ENCODE measurements around the gene AMFR. TPM values are rescaled to one million over a fixed set of nuclear protein-coding genes. Genes with fewer than 3 reads are reported as not detected.

Gene AMFR
- total RNA-seq, 4 donors from 2014 or later, result 172 to 216 (median 194) TPM

DNA sequence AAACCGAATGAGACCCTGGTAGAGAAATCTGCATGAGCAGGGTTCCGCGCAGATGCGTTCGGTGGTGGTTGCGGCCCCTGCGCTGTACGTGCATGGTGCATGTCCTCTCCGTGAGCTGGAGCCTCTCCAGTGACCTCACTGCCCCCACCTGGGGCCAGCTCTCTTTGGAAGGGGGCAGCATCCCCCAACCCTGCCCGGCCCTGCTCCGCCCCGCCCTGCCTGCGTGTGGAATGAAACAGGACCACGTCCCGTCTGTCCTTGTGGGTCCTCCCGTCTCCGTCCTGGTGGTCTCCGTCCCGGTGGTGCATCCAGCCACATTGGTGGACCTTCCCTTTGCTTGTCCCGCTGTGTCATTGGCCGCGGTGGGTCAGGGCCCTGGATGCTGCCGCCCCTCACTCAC lies 84.9 kb downstream of the AMFR start:
- Histone ChIP-seq H3K27ac (no peak overlapping the region), H3K4me1 (no peaks in the 10 kb centered on the region), H3K9me3 (no peaks in the 10 kb centered on the region), H3K27me3 (no peaks in the 10 kb centered on the region), H3K36me3 (peaks cover 0 to 55% of the 10 kb centered on the region in 2 donors), H3K4me3 (no peak overlapping the region)
- TF ChIP-seq EP300 (IDR thresholded peaks at IDR 0.05), result no peak
- no peak for TF ChIP-seq POLR2AphosphoS5 (IDR thresholded peaks at IDR 0.05)
- no peak for TF ChIP-seq POLR2A (IDR thresholded peaks at IDR 0.05)
- TF ChIP-seq CTCF (IDR thresholded peaks at IDR 0.05), result no peak
- ATAC-seq, result no peak
- WGBS, 2 donors (ENCODE audit: low coverage in 1 of 2), result 92 to 100% methylated on average over 1 to 5 of the region's 23 CpGs

DNA sequence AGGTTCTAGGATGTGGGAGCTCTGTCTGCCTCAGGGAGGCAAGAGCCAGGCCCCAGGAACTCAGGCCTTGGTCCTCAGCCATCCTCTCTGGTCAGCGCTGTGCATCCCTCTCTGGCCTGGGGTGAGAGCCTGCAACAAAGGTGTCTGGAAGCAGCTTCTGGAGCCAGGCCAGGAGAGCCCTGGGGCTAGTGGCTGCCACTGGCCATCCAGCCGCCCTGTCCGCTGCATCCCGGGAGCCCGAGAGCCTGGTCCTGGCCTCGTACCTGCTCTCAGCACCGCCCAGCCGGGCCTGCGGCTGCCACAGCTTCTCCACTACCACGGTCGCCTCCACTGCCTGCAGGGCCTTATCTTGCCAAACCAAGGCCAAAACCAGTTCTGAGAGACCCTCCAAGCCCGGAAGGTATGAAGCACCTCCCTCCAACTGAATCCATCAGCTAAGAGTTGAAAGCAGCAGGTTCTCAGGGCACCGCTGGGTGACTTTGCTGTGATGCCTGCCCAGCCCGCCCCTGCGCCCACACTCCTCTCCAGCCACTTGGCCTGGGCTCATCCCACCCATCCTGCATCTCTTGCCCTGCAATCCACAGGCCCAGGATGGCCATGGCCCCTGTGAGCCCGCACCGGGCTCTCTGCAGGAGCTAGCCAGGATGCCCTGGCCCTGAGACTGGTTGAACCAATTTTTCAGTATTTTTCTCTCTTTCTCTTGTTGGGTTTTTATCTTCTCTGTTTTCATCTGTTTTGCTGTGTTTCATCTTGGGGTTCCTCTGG lies 85.7 kb downstream of the AMFR start:
- Histone ChIP-seq H3K9me3 (no peaks in the 10 kb centered on the region), H3K27me3 (no peaks in the 10 kb centered on the region), H3K27ac (no peak overlapping the region), H3K36me3 (peaks cover 0 to 55% of the 10 kb centered on the region in 2 donors), H3K4me3 (no peak overlapping the region), H3K4me1 (no peaks in the 10 kb centered on the region)
- no peak for ATAC-seq
- TF ChIP-seq EP300 (IDR thresholded peaks at IDR 0.05) (no peak), POLR2A (IDR thresholded peaks at IDR 0.05) (no peak), CTCF (IDR thresholded peaks at IDR 0.05) (no peak), POLR2AphosphoS5 (IDR thresholded peaks at IDR 0.05) (no peak)
- WGBS, 2 donors (ENCODE audit: low coverage in 1 of 2), result 92% methylated on average over 2 of the region's 17 CpGs; no CpG with 5 or more reads in 1 of the 2 donors

DNA sequence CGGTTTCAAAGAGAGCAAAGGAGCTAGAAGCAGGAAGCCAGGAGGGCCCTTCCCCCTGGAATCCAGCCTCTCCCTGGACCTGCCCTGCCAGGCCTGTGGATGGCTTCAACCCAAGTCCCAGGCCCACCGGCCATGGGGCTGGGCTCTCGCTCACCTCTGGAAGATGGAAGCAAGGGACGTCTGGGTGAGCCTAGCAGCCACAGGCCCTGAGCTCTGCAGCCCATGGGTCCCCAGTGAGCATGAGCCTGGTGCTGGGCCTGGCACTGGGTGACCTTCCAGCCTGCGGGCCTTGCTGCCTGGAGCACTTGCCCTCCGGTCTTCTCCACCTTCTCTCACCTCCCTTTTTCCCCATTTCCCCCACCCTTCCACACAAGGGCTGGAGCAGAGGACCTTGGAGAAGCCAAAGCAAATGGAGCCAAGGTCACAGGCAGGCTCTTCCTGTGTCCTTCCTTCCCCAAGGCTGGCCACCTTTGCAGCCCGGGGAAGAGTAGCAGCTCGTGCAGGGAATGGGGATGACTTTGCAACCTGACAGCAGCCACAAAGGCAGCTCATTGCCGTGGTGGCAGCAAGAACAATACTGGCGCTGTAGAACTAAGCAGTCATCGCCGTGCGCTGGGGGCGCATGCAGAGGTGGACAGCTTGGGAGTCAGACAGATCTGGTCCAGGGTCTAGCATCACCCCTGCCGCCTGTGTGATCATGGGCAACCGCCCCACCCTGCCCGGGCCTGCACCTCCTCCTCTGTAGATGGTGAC lies 86.6 kb downstream of the AMFR start:
- no CpG with 5 or more reads among the region's 17 CpGs for WGBS, 2 donors (ENCODE audit: low coverage in 1 of 2)
- TF ChIP-seq CTCF (IDR thresholded peaks at IDR 0.05) (no peak), POLR2A (IDR thresholded peaks at IDR 0.05) (no peak), POLR2AphosphoS5 (IDR thresholded peaks at IDR 0.05) (no peak), EP300 (IDR thresholded peaks at IDR 0.05) (no peak)
- ATAC-seq, result no peak

GRCh38 chr16:56337858-56338325 lies 87.5 kb downstream of the AMFR start:
- H3K36me3 ChIP-seq, result peaks cover 0 to 48% of the 10 kb centered on the region in 2 donors
- no peak overlapping the region for H3K27ac ChIP-seq
- TF ChIP-seq POLR2A (IDR thresholded peaks at IDR 0.05) (no peak), POLR2AphosphoS5 (IDR thresholded peaks at IDR 0.05) (no peak)
- no peak overlapping the region for H3K4me3 ChIP-seq
- H3K27me3 ChIP-seq, result no peaks in the 10 kb centered on the region
- no peak for ATAC-seq
- 100% methylated on average over 3 of the region's 11 CpGs; no CpG with 5 or more reads in 1 of the 2 donors for WGBS, 2 donors (ENCODE audit: low coverage in 1 of 2)
- H3K4me1 ChIP-seq, result no peaks in the 10 kb centered on the region
- H3K9me3 ChIP-seq, result no peaks in the 10 kb centered on the region

More for the DNA sequence above, 86.6 kb downstream of the AMFR start:
- H3K9me3 ChIP-seq, result no peaks in the 10 kb centered on the region
- H3K27me3 ChIP-seq, result no peaks in the 10 kb centered on the region
- peaks cover 0 to 51% of the 10 kb centered on the region in 2 donors for H3K36me3 ChIP-seq
- H3K4me3 ChIP-seq, result no peak overlapping the region
- no peaks in the 10 kb centered on the region for H3K4me1 ChIP-seq
- no peak overlapping the region for H3K27ac ChIP-seq

- no peak for ATAC-seq
- 81 to 100% methylated on average over 2 to 7 of the region's 11 CpGs for WGBS, 2 donors (ENCODE audit: low coverage in 1 of 2)
- Histone ChIP-seq H3K9me3 (no peaks in the 10 kb centered on the region), H3K27ac (no peak overlapping the region), H3K36me3 (peaks cover 0 to 47% of the 10 kb centered on the region in 2 donors), H3K4me1 (no peaks in the 10 kb centered on the region), H3K27me3 (no peaks in the 10 kb centered on the region), H3K4me3 (no peak overlapping the region)
- TF ChIP-seq POLR2AphosphoS5 (IDR thresholded peaks at IDR 0.05) (no peak), POLR2A (IDR thresholded peaks at IDR 0.05) (no peak), CTCF (IDR thresholded peaks at IDR 0.05) (no peak), EP300 (IDR thresholded peaks at IDR 0.05) (no peak)
Observed at GRCh38 chr16:56337131-56337857, 88.1 kb downstream of the AMFR start.
